CD8-positive, alpha-beta memory T cell (primary cell): Measurements from ENCODE around the gene RLF. TPM values are rescaled to one million over a fixed set of nuclear protein-coding genes. Genes with fewer than 3 reads are reported as not detected.

Experiments
- CTCF ChIA-PET: fragments of 350-600 bp; sonication (Branson Sonifier 250); formaldehyde crosslinking; loops from one replicate; lab custom pipeline; 2021; ENCODE audit warnings: antibody characterized with exemption; lab: Charles Lee
- POLR2A ChIA-PET: fragments of 350-600 bp; sonication (Branson Sonifier 250); formaldehyde crosslinking; loops from one replicate; lab custom pipeline; 2021; ENCODE audit warnings: antibody characterized with exemption; lab: Charles Lee
- DNase-seq, 5 donors: peaks; one replicate each; pipeline versions ENCODE4 v3.0.0 to v3.0.0-alpha.2; 2020 to 2022; ENCODE audit warnings: mixed read lengths in 1 of 5
- H3K27ac ChIP-seq: one replicate; pipeline ENCODE4 v1.7.0; 2013; ENCODE audit warnings: low read depth, mild to moderate bottlenecking, low read length, moderate library complexity
- H3K27me3 ChIP-seq: 2 replicates; pipeline ENCODE4 v1.7.0; 2013; ENCODE audit warnings: low read length, mild to moderate bottlenecking; ENCODE audit not compliant: insufficient read depth, poor library complexity, severe bottlenecking
- H3K36me3 ChIP-seq: 2 replicates; pipeline ENCODE4 v1.7.0; 2013; ENCODE audit warnings: mild to moderate bottlenecking, low read length, moderate library complexity; ENCODE audit not compliant: insufficient read depth
- H3K4me1 ChIP-seq: 2 replicates; pipeline ENCODE4 v1.7.0; 2013; ENCODE audit warnings: mild to moderate bottlenecking, low read length, moderate library complexity; ENCODE audit not compliant: insufficient read depth
- H3K4me3 ChIP-seq: 2 replicates; pipeline ENCODE4 v1.7.0; 2013; ENCODE audit warnings: mild to moderate bottlenecking, low read length
- H3K9me3 ChIP-seq: 2 replicates; pipeline ENCODE4 v1.7.0; 2013; ENCODE audit warnings: mild to moderate bottlenecking, low read length
- H3K27ac Mint-ChIP-seq, 8 donors: one replicate each; pipeline ENCODE4 v1.8.0; 2020 to 2021; ENCODE audit warnings: mixed read lengths in 8 of 8, mild to moderate bottlenecking in 6 of 8, inconsistent platforms in 3 of 8, moderate library complexity in 3 of 8
- H3K27me3 Mint-ChIP-seq, 2 donors: one replicate each; pipeline ENCODE4 v1.8.0; 2020 to 2021; ENCODE audit warnings: mixed read lengths in 2 of 2, mild to moderate bottlenecking in 1 of 2, moderate library complexity in 1 of 2
- H3K36me3 Mint-ChIP-seq, 3 donors: one replicate each; pipeline ENCODE4 v1.8.0; 2020 to 2021; ENCODE audit warnings: mixed read lengths in 3 of 3, inconsistent platforms in 1 of 3, mild to moderate bottlenecking in 1 of 3
- H3K4me1 Mint-ChIP-seq, 3 donors: one replicate each; pipeline ENCODE4 v1.8.0; 2020 to 2021; ENCODE audit warnings: mixed read lengths in 3 of 3, inconsistent platforms in 1 of 3, mild to moderate bottlenecking in 1 of 3
- H3K4me3 Mint-ChIP-seq, 7 donors: one replicate each; pipeline ENCODE4 v1.8.0; 2020 to 2021; ENCODE audit warnings: mixed read lengths in 7 of 7, mild to moderate bottlenecking in 6 of 7, moderate library complexity in 4 of 7, inconsistent platforms in 2 of 7
- H3K9me3 Mint-ChIP-seq, 5 donors: one replicate each; pipeline ENCODE4 v1.8.0; 2020 to 2022; ENCODE audit warnings: mixed read lengths in 5 of 5, mild to moderate bottlenecking in 3 of 5, moderate library complexity in 2 of 5, inconsistent platforms in 1 of 5
- polyA plus RNA-seq: library from polyadenylated mRNA; unstranded; fragments of 300-500 nt; fragmentation: Illumina TruSeq; gene quantifications from one replicate; pipeline ENCODE4 v1.2.3, GENCODE V29; 2021
- total RNA-seq, 2 experiments: library from RNA; stranded (reverse); gene quantifications; one replicate each; pipeline ENCODE4 v1.2.3, GENCODE V29; 2021

The RLF gene
- total and polyA plus RNA-seq, 3 experiments from 2014 or later = 9.4 to 14.0 (median 13.6) TPM

DNA sequence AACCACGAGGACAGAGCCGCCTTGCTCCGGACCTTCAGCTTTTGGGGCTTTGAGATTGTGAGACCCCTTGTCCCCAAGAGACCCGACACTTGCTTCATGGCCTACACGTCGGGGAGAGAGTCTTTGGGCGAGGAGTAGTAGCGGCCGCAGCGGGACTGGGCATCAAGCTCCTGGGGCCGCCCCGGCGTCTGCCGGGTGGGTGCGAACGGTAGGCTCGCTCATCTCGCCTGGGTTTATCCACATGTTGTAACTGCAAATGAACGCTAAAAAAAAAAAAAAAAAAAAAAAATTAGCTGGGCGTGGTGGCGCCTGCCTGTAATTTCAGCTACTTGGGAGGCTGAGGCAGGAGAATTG is 27.9 kb upstream of the RLF start:
- no peaks in the 10 kb centered on the region for H3K4me1 ChIP-seq
- no peaks in the 10 kb centered on the region for H3K36me3 ChIP-seq
- Mint-ChIP-seq H3K27ac (peak overlapping the region in 1 of 8 donors; percentile 32), H3K36me3 (no peaks in the 10 kb centered on the region), H3K4me3 (no peak overlapping the region), H3K27me3 (peaks cover 18 to 33% of the 10 kb centered on the region in 2 donors), H3K4me1 (peaks cover 0 to 1% (median 0%) of the 10 kb centered on the region in 3 donors), H3K9me3 (peaks cover 0 to 4% (median 0%) of the 10 kb centered on the region in 5 donors)
- H3K4me3 ChIP-seq = no peak overlapping the region
- CTCF ChIA-PET = interaction anchor here (1.0 kb wide), 1 partner anchor 11 kb away, joined by 5 read pairs; no protein-coding TSS in a partner anchor
- H3K9me3 ChIP-seq = no peaks in the 10 kb centered on the region
- POLR2A ChIA-PET = no interaction called here
- H3K27me3 ChIP-seq = no peaks in the 10 kb centered on the region
- H3K27ac ChIP-seq = no peak overlapping the region
- no peak for DNase-seq

DNA sequence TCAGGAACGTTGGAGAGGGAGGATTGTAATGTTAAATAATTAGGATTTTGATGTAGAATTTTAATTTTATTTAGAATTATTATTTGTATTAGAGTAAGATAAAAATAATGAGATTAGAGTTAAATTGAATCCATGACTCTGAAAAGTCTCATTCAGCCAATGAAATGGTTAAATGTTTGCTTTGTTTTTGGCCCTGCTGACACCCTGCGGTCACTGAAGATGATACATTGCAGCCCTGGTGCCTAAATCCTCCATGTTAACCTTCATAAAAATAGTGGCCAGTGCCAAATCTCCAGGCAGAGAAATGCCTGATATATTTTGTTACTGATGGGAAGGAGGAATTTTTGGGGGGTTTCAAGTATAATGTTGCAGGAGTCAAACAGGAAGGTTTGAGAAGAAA is 27.3 kb upstream of the RLF start:
- Histone ChIP-seq H3K36me3 (no peaks in the 10 kb centered on the region), H3K4me1 (no peaks in the 10 kb centered on the region), H3K4me3 (no peak overlapping the region), H3K9me3 (no peaks in the 10 kb centered on the region), H3K27ac (no peak overlapping the region), H3K27me3 (no peaks in the 10 kb centered on the region)
- Mint-ChIP-seq H3K36me3 (no peaks in the 10 kb centered on the region), H3K27ac (peak overlapping the region in 1 of 8 donors; percentile 32), H3K9me3 (peaks cover 0 to 4% (median 0%) of the 10 kb centered on the region in 5 donors), H3K4me1 (peaks cover 0 to 1% (median 0%) of the 10 kb centered on the region in 3 donors), H3K27me3 (peaks cover 16 to 30% of the 10 kb centered on the region in 2 donors), H3K4me3 (no peak overlapping the region)
- ChIA-PET CTCF (interaction anchor here (1.0 kb wide), 1 partner anchor 10 kb away, joined by 5 read pairs; no protein-coding TSS in a partner anchor), POLR2A (no interaction called here)
- no peak for DNase-seq

DNA sequence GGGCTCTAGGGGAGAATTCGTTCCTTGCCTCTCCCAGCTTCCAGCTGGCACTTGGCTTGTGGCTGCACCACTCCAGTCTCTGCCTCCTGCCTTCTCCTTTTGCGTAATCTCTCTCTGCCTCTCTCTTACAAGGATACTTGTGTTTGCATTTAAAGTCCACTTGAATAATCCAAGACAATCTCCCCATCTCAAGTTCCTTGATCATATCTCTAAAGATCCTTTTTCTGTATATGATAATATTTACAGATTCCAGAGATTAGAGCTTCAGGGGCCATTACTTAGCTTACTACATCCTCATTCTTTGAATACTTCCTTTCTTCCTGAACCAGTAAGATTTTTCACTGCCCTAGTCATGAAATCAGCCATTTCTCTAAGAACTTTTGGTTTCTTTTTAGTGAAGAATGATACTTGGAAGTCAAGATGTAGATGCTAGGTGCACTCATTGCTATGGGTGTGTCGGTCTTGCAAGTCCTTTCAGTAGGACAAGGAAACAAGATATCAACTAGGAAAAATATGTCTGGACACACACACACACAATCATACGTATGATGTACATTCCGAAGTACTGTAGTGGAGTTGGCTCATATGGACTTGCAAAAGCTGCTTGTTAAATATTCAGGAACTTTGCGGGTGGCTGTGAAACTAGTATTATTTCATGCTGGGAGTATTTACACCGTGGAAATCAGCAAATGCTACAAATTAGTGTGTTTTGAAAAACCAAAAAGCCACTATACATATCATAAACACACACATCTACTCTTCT is 20.8 kb upstream of the RLF start:
- H3K4me1 Mint-ChIP-seq = peaks cover 3 to 6% (median 3%) of the 10 kb centered on the region in 3 donors
- no peak for DNase-seq
- peak overlapping the region in 2 of 8 donors; percentile 5 to 38 for H3K27ac Mint-ChIP-seq
- POLR2A ChIA-PET = no interaction called here
- H3K4me3 Mint-ChIP-seq = no peak overlapping the region
- Histone ChIP-seq H3K27me3 (no peaks in the 10 kb centered on the region), H3K4me3 (no peak overlapping the region), H3K4me1 (no peaks in the 10 kb centered on the region), H3K36me3 (no peaks in the 10 kb centered on the region), H3K27ac (no peak overlapping the region), H3K9me3 (no peaks in the 10 kb centered on the region)
- H3K9me3 Mint-ChIP-seq = no peaks in the 10 kb centered on the region
- peaks cover 22 to 25% of the 10 kb centered on the region in 2 donors for H3K27me3 Mint-ChIP-seq
- H3K36me3 Mint-ChIP-seq = no peaks in the 10 kb centered on the region
- CTCF ChIA-PET = interaction anchor here (1.9 kb wide), 1 partner anchor 198 kb away, joined by 10 read pairs; no protein-coding TSS in a partner anchor

DNA sequence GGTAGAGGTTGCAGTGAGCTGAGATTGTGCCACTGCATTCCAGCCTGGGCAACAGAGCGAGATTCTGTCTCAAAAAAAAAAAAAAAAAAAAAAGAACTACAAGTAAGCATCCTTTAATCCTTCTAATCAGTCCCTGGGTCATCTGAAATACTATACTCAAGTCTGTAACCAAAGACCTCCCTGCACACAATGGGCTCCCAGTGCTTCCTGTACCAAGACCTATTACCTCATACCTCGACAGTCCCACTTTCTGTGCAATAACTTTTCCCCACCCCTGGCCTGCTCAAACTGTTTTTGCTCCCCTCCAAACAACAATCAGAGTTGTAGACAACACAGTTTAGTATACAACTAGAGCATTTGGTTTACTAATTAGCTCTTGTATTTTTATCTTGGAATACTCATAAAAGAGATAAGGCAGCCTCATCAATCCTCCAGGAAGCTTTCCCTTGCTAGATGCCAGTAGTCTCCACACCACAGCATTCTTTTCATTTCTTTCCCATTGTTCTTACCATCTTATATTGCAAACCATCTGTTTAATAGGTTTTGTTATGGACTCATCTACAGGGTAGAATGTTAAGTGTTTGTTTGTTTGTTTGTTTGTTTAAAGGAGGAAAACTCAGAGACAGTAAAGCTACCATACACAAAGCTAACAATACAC is 19.2 kb upstream of the RLF start:
- no peaks in the 10 kb centered on the region for H3K27me3 ChIP-seq
- ChIA-PET POLR2A (no interaction called here), CTCF (interaction anchor here (0.9 to 3.2 kb wide), 7 partner anchors 11 to 308 kb away, joined by 3 to 47 read pairs (median 9); partner anchors contain the start of gene ZFP69B)
- Mint-ChIP-seq H3K9me3 (no peaks in the 10 kb centered on the region), H3K4me1 (peaks cover 3 to 6% (median 3%) of the 10 kb centered on the region in 3 donors), H3K27ac (no peak overlapping the region), H3K4me3 (no peak overlapping the region), H3K36me3 (no peaks in the 10 kb centered on the region), H3K27me3 (peaks cover 21 to 25% of the 10 kb centered on the region in 2 donors)
- no peak overlapping the region for H3K27ac ChIP-seq
- H3K36me3 ChIP-seq = no peaks in the 10 kb centered on the region
- H3K9me3 ChIP-seq = no peaks in the 10 kb centered on the region
- H3K4me3 ChIP-seq = no peak overlapping the region
- no peak for DNase-seq
- H3K4me1 ChIP-seq = no peaks in the 10 kb centered on the region

DNA sequence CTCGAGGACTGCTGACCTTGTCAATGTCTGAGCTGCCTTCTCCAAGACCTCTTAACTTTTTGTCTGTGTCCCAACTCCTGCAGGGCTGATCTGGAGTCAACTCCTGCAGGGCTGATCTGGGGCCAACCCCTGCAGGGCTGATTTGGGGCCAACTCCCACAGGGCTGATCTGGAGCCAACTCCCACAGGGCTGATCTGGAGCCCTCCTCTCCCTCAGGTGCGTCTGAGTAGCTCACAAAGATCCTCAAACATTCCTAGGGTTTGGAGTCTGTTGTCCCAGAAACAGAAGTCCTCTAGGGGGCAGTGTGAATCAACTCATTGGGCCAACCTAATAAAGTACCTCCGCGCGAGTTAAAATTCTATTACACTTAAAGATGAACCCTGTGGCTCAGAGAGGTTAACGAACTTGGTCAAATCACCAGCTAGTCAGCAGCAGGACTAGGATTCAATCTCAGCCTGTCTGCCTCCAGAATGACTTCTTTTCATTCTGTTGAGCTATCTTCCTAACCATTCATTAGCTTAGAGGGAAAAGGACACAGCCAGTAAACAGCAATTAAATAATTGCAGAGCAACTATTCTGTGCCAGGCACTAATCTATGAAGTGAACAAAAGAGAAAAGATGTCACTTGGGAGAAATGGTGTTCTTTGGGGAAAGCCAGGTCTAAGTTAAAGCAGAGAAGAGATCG is 17.2 kb upstream of the RLF start:
- CTCF ChIA-PET = interaction anchor here (0.6 to 3.2 kb wide), 34 partner anchors 9 to 565 kb away, joined by 3 to 47 read pairs (median 4); partner anchors contain the start of genes COL9A2 and SMAP2

DNA sequence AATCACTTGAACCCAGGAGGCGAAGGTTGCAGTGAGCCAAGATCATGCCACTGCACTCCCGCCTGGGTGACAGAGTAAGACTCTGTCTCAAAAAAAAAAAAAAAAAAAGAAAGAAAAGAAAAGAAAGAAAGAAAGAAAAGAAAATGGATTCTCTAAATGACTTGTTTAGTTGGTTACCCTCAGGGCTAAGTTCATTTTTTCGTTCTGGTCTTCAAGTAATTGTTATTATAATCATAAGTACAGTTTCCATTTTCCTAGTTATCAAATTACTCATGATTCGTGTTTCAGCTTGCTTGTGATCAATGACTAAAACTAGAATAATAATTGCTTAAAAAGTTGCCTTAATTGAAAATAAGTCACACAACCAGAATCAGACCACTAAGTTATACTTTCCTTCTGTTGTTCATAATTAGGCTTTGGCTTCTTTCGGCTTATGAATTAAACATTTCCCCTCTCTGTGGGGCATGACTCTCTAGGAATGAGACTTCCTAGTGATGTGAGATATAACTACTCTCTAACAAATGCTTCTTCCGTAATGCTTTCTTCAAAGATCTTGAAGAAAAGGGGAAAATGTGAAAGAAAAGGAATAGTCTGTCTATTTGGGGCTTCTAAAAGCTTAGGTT is 9.6 kb upstream of the RLF start:
- H3K27me3 Mint-ChIP-seq = peaks cover 7 to 18% of the 10 kb centered on the region in 2 donors
- CTCF ChIA-PET = interaction anchor here (1.1 to 6.6 kb wide), 17 partner anchors 8 to 287 kb away, joined by 3 to 122 read pairs (median 7); partner anchors contain the start of gene COL9A2
- H3K4me1 Mint-ChIP-seq = peaks cover 5 to 10% (median 6%) of the 10 kb centered on the region in 3 donors
- DNase-seq = no peak
- H3K27ac Mint-ChIP-seq = no peak overlapping the region
- no peak overlapping the region for H3K27ac ChIP-seq
- H3K4me1 ChIP-seq = no peaks in the 10 kb centered on the region
- no peak overlapping the region for H3K4me3 Mint-ChIP-seq
- H3K9me3 ChIP-seq = no peaks in the 10 kb centered on the region
- H3K4me3 ChIP-seq = no peak overlapping the region
- H3K36me3 ChIP-seq = no peaks in the 10 kb centered on the region
- POLR2A ChIA-PET = interaction anchor here (1.1 kb wide), 1 partner anchor 187 kb away, joined by 5 read pairs; no protein-coding TSS in a partner anchor
- H3K27me3 ChIP-seq = peaks cover 5% of the 10 kb centered on the region
- H3K36me3 Mint-ChIP-seq = no peaks in the 10 kb centered on the region
- H3K9me3 Mint-ChIP-seq = no peaks in the 10 kb centered on the region

More for the DNA sequence above, 17.2 kb upstream of the RLF start:
- no peaks in the 10 kb centered on the region for H3K9me3 ChIP-seq
- no peaks in the 10 kb centered on the region for H3K9me3 Mint-ChIP-seq
- peaks cover 5% of the 10 kb centered on the region for H3K27me3 ChIP-seq
- no peak overlapping the region for H3K4me3 Mint-ChIP-seq
- H3K27ac ChIP-seq = no peak overlapping the region
- H3K27ac Mint-ChIP-seq = no peak overlapping the region
- no peaks in the 10 kb centered on the region for H3K4me1 ChIP-seq
- DNase-seq = peak; percentile 9 to 60 (median 44)
- H3K27me3 Mint-ChIP-seq = peaks cover 23 to 40% of the 10 kb centered on the region in 2 donors
- no peaks in the 10 kb centered on the region for H3K36me3 ChIP-seq
- no peaks in the 10 kb centered on the region for H3K36me3 Mint-ChIP-seq
- H3K4me1 Mint-ChIP-seq = peaks cover 3 to 6% (median 3%) of the 10 kb centered on the region in 3 donors
- H3K4me3 ChIP-seq = no peak overlapping the region
- POLR2A ChIA-PET = interaction anchor here (1.2 kb wide), 1 partner anchor 171 kb away, joined by 4 read pairs; no protein-coding TSS in a partner anchor

DNA sequence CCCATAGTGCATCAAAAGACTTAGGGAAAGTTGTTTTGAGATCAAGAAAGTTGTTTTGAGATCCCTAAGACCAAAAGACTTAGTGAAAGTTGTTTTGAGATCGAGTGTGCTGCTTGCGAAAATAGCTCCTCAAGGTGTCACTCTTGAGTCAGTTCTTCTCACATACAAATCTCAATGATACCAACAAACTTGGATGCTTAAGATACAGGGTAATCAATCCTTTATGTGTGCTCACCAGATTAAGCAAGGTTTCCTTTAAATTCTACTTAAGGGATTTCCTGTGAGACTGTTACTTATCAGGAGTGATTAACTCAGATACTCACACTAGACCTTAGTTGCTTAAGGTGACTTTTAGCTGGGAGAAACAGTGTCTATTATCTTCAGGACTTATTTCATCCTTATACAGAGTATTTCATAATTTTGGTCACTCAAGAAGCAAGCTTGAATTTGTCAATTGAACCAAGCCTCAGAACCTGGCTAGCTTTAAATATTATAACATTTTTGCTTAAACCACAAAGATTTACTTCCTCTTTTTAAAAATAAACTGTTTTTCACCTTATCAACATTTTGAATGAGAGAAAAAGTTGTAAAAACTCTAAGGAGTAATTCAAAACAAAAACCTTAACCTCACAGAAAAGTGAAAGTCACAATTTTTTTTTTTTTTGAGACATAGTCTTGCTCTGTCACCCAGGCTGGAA is 8.0 kb upstream of the RLF start:
- Mint-ChIP-seq H3K4me1 (peaks cover 5 to 10% (median 6%) of the 10 kb centered on the region in 3 donors), H3K27ac (peak overlapping the region in 7 of 8 donors; percentile 7 to 78 (median 62)), H3K4me3 (peak overlapping the region in 1 of 7 donors; percentile 50), H3K9me3 (no peaks in the 10 kb centered on the region), H3K36me3 (no peaks in the 10 kb centered on the region), H3K27me3 (peaks cover 3 to 5% of the 10 kb centered on the region in 2 donors)
- no peaks in the 10 kb centered on the region for H3K9me3 ChIP-seq
- no peaks in the 10 kb centered on the region for H3K36me3 ChIP-seq
- no peaks in the 10 kb centered on the region for H3K27me3 ChIP-seq
- no peak overlapping the region for H3K27ac ChIP-seq
- no peaks in the 10 kb centered on the region for H3K4me1 ChIP-seq
- DNase-seq = peak in 2 of 5 donors; percentile 43 to 55
- no peak overlapping the region for H3K4me3 ChIP-seq
- ChIA-PET POLR2A (interaction anchor here (0.7 to 1.1 kb wide), 4 partner anchors 163 to 220 kb away, joined by 3 to 5 read pairs (median 3); partner anchors contain the start of gene SMAP2), CTCF (interaction anchor here (0.7 to 6.6 kb wide), 36 partner anchors 9 to 286 kb away, joined by 3 to 122 read pairs (median 5); partner anchors contain the start of genes COL9A2 and SMAP2)
